ENCODE measurements around the gene VSIG2.

The VSIG2 gene

GRCh38 chr11:124758355-124759265 lies 6.6 kb upstream of the VSIG2 start:
- TF ChIP-seq NFIC (IDR thresholded peaks at IDR 0.05): no peak
- no peak for TF ChIP-seq EP300 (IDR thresholded peaks at IDR 0.05; ENCODE audit: borderline replicate concordance)

DNA sequence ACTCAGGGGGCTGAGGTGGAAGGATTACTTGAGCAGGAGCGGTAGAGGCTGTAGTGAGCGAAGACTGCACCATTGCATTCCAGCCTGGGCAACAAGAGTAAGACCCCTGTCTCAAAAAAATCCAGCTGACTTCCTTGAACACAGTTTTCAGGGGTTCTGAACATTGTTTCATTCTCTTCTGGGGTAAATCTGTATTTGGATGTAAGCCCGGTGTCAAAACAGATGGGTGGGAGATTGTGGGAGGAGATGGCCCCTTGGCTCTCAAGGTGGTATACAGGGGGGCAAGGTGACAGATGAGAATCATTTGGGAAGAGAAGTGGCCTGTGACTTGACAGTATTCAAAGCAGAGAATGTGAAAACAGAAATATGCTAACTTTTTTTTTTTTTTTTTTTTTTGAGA lies 5.3 kb upstream of the VSIG2 start:
- TF ChIP-seq CEBPB (IDR thresholded peaks at IDR 0.05) (no peak), MAX (IDR thresholded peaks at IDR 0.05) (no peak), EGR1 (IDR thresholded peaks at IDR 0.05) (no peak), EP300 (IDR thresholded peaks at IDR 0.05; ENCODE audit: borderline replicate concordance) (no peak), TCF12 (IDR thresholded peaks at IDR 0.05; ENCODE audit: low read depth) (no peak), YY1 (IDR thresholded peaks at IDR 0.05; ENCODE audit: low read depth) (no peak), TEAD4 (IDR thresholded peaks at IDR 0.05) (no peak), NFIC (IDR thresholded peaks at IDR 0.05) (no peak), FOXM1 (IDR thresholded peaks at IDR 0.05; ENCODE audit: borderline replicate concordance, low read depth) (no peak), RAD21 (IDR thresholded peaks at IDR 0.05; ENCODE audit: low read depth) (no peak), TAF1 (IDR thresholded peaks at IDR 0.05; ENCODE audit: low read depth) (no peak), CREB1 (IDR thresholded peaks at IDR 0.05; ENCODE audit: low read depth) (no peak), ZBTB7A (IDR thresholded peaks at IDR 0.05; ENCODE audit: low read depth) (no peak)
- TF ChIP-seq, protein P1, sequence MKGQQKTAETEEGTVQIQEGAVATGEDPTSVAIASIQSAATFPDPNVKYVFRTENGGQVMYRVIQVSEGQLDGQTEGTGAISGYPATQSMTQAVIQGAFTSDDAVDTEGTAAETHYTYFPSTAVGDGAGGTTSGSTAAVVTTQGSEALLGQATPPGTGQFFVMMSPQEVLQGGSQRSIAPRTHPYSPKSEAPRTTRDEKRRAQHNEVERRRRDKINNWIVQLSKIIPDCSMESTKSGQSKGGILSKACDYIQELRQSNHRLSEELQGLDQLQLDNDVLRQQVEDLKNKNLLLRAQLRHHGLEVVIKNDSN (IDR thresholded peaks at IDR 0.05): no peak
- TF ChIP-seq, protein P2, sequence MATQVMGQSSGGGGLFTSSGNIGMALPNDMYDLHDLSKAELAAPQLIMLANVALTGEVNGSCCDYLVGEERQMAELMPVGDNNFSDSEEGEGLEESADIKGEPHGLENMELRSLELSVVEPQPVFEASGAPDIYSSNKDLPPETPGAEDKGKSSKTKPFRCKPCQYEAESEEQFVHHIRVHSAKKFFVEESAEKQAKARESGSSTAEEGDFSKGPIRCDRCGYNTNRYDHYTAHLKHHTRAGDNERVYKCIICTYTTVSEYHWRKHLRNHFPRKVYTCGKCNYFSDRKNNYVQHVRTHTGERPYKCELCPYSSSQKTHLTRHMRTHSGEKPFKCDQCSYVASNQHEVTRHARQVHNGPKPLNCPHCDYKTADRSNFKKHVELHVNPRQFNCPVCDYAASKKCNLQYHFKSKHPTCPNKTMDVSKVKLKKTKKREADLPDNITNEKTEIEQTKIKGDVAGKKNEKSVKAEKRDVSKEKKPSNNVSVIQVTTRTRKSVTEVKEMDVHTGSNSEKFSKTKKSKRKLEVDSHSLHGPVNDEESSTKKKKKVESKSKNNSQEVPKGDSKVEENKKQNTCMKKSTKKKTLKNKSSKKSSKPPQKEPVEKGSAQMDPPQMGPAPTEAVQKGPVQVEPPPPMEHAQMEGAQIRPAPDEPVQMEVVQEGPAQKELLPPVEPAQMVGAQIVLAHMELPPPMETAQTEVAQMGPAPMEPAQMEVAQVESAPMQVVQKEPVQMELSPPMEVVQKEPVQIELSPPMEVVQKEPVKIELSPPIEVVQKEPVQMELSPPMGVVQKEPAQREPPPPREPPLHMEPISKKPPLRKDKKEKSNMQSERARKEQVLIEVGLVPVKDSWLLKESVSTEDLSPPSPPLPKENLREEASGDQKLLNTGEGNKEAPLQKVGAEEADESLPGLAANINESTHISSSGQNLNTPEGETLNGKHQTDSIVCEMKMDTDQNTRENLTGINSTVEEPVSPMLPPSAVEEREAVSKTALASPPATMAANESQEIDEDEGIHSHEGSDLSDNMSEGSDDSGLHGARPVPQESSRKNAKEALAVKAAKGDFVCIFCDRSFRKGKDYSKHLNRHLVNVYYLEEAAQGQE (IDR thresholded peaks at IDR 0.05; ENCODE audit: low read depth): no peak

DNA sequence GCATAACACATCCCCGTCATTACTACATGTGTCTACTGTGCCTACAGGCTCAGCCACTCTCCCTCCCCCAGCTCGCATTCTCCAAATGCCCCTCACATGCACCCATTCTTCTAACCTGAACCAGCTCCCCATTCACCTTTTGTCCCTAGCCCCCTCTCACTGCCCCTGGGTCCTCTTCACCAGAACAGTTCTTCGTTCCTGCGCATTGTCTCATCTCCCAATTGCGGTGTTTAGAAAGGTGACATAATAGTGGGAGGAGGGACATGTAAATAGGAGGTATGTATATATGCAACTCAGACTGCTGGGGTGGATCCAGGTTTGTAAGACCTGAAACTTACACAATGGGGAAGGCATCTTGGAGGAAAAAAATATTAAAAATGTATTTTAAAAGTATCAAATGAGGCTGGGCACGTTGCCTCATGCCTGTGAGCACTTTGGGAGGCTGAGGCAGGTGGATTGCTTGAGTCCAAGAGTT lies 4.7 kb upstream of the VSIG2 start:
- TF ChIP-seq CREB1 (IDR thresholded peaks at IDR 0.05; ENCODE audit: low read depth) (no peak), NFIC (IDR thresholded peaks at IDR 0.05) (no peak), CEBPB (IDR thresholded peaks at IDR 0.05) (no peak), TEAD4 (IDR thresholded peaks at IDR 0.05) (no peak), YY1 (IDR thresholded peaks at IDR 0.05; ENCODE audit: low read depth) (no peak), ZBTB7A (IDR thresholded peaks at IDR 0.05; ENCODE audit: low read depth) (no peak), TAF1 (IDR thresholded peaks at IDR 0.05; ENCODE audit: low read depth) (no peak), FOXM1 (IDR thresholded peaks at IDR 0.05; ENCODE audit: borderline replicate concordance, low read depth) (no peak), TCF12 (IDR thresholded peaks at IDR 0.05; ENCODE audit: low read depth) (no peak), RAD21 (IDR thresholded peaks at IDR 0.05; ENCODE audit: low read depth) (no peak), MAX (IDR thresholded peaks at IDR 0.05) (no peak), EGR1 (IDR thresholded peaks at IDR 0.05) (no peak)
- TF ChIP-seq, protein P1 (IDR thresholded peaks at IDR 0.05): no peak
- TF ChIP-seq, protein P2 (IDR thresholded peaks at IDR 0.05; ENCODE audit: low read depth): no peak

DNA sequence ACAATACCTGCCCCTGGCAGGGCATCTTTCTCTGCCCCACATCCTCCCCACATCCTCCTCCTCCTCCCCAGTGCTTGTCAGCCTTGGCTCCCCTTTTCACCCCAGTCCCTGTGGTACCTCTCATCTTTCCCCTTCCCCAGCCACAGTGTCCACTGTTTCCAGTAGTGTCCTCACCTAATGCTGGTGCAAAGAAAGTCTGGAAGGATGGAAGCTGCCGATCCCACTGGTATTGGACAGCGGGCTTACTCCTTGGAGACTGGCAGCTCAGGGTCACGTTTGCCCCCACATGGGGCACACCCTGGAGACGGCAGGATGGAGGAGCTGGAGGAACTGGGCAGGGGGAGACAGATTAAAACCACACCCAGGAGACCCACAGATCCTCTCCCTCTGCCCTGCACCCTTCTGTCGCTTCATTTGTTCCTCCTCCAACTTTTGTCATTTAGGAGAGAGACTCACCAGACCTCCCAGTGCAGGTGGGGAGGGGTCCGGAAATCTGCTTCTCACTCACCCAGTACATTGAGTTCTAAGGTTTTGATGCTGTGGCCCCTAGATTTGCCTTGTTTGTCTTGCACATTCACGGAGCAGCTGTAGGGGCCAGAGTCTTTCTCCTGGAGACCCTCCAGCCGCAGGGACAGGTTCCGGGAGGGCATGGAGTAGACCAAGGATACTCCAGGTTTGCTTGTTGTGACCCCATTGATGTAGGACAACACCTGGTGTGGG lies 4.1 kb upstream of the VSIG2 start:
- no peak for TF ChIP-seq RAD21 (IDR thresholded peaks at IDR 0.05; ENCODE audit: low read depth)
- TF ChIP-seq YY1 (IDR thresholded peaks at IDR 0.05; ENCODE audit: low read depth): no peak
- TF ChIP-seq MAX (IDR thresholded peaks at IDR 0.05): no peak
- no peak for TF ChIP-seq TAF1 (IDR thresholded peaks at IDR 0.05; ENCODE audit: low read depth)
- TF ChIP-seq CEBPB (IDR thresholded peaks at IDR 0.05): no peak
- TF ChIP-seq EGR1 (IDR thresholded peaks at IDR 0.05): no peak
- TF ChIP-seq TEAD4 (IDR thresholded peaks at IDR 0.05): no peak
- TF ChIP-seq FOXM1 (IDR thresholded peaks at IDR 0.05; ENCODE audit: borderline replicate concordance, low read depth): no peak
- TF ChIP-seq NFIC (IDR thresholded peaks at IDR 0.05): no peak

- TF ChIP-seq, protein P2 (IDR thresholded peaks at IDR 0.05; ENCODE audit: low read depth): no peak
- TF ChIP-seq EP300 (IDR thresholded peaks at IDR 0.05; ENCODE audit: borderline replicate concordance) (no peak), ZBTB7A (IDR thresholded peaks at IDR 0.05; ENCODE audit: low read depth) (no peak), TEAD4 (IDR thresholded peaks at IDR 0.05) (no peak), TAF1 (IDR thresholded peaks at IDR 0.05; ENCODE audit: low read depth) (no peak)
Measured at GRCh38 chr11:124754710-124755109, 2.7 kb upstream of the VSIG2 start.

All from Ishikawa (cell line).